RCC 7860 (cell line): Measurements from ENCODE around the gene METTL2A.
"Not testable (repeated sequence)": the region's sequence is repeated elsewhere in the genome, so short reads cannot be mapped to it uniquely, and the experiment has no call there.

Source experiments
- DNase-seq: peaks from one replicate; pipeline ENCODE4 v3.0.0-alpha.2; 2015; ENCODE audit warnings: low spot score
- FAIRE-seq: peaks from 2 replicates; lab custom pipeline; 2012; peaks lifted over from hg19 to GRCh38; lab: Jason Lieb, UNC

METTL2A gene

DNA sequence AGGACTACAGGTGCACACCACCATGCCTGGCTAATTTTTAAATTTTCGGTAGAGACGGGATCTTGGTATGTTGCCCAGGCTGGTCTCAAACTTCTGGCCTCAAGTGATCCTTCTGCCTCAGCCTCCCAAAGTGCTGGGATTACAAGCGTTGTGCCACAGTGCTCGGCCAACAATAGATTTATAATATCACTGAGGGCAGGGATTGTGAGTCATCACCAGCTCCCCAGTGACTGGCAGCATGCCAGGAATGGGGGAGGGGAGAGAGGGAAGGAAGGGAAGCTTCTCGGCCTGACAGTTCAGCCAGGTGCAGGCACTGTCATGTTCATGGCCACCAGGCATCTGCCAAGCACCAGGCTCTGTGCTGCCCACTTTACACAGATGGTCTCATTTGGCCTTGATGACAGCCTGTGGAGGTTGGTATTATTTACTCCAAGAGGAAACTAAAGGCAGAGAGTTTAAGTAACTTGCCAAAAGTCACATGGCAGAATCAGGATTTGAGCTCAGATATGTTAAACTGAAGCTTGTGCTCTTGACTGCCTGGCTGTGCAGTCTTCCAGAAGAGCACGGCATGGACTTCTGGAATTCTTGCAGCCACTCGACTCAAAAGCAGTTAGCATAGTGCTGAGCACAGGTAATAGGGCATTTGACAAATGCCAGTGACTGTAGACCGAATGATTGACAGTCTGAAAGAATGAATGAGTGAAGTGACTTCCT is 47.1 kb downstream of the METTL2A start:
- FAIRE-seq: not testable (repeated sequence)
- peak; percentile 73 for DNase-seq

DNA sequence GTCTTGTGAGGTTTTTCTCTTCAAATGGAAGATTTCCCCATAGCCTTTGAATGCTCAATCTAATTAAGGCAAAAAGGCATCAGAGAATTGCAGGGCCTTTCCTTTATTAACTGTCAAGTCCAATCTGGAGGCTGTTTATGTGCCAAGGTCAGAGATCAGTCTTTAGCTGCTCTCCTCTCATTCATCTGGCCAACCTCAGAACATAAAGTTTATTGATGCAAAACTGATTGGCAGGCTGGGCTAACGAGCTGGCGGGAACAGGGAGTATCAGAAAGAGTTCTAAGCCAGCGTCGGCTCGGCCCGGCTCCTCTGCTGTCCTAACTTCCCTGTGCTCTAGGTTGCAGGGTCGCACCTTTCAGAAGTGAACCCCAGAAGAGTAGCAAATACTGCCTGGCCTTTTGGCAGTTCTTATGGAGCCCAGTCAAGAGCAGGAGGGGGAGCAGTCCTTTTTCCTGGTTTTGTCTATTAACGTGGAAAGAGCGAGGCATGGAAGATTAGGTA is 47.7 kb downstream of the METTL2A start:
- DNase-seq, FAIRE-seq: not testable (repeated sequence)

DNA sequence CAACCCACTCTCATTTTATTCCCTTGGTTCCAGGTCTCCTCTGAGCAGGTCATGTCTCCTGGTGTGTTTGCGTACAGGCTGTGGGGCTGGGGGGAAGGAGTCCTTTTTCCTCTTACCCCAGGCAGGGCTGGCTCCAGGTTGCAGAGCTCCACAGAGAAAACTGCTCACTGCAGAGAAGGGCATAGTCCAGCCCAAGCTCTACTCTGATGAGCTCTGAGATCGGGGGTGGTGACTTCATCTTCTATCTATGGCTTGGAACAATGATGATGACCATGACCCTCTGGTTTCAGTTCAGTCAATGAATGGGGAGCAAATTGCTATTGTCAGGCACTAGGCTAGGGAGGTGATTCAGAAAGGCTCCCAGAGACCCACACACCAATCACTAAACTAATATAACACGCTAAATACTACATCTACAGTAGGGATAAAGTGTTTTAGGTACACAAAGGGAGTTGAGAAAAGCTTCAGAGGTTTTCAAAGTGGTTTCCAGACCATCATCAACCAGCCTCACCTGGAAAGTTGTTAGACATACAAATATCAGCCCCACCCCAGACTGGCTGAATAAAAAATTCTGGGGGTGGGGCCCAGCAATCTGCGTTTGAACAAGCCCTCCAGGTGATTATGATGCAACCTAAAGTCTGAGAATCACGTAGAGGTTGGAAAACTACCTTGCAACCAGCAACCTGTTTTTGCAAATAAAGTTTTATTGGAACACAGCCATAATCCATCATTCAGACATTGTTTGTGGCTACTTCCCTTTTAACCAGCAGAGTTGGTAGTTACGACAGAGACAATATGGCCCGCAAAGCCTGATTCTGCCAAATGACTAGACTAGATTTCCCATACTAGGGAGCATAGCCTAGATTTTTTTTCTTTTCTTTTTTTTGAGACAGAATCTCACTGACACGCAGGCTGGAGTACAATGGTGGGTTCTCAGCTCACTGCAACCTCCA is 49.6 kb downstream of the METTL2A start:
- not testable (repeated sequence) for DNase-seq, FAIRE-seq

DNA sequence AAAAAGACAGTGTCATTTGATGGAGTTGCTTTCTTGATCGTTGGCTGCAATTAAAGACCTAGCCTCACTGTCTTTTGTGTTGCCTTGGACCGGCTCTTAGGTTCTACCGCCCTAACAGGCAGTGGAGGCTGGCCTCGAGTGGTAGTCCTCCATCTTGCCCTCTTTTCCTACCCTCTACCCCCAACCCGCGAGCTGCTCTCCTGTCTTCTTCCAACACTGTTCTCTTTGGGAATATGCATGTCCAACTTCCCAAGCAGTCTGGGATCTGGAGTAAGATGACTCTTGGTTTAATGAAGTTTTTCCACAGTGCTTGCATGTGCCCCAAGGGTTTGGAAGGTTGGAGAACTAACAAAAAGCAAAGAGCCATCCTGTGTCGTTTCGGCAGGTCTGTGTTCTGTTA is 53.4 kb downstream of the METTL2A start:
- FAIRE-seq, DNase-seq: not testable (repeated sequence)

DNA sequence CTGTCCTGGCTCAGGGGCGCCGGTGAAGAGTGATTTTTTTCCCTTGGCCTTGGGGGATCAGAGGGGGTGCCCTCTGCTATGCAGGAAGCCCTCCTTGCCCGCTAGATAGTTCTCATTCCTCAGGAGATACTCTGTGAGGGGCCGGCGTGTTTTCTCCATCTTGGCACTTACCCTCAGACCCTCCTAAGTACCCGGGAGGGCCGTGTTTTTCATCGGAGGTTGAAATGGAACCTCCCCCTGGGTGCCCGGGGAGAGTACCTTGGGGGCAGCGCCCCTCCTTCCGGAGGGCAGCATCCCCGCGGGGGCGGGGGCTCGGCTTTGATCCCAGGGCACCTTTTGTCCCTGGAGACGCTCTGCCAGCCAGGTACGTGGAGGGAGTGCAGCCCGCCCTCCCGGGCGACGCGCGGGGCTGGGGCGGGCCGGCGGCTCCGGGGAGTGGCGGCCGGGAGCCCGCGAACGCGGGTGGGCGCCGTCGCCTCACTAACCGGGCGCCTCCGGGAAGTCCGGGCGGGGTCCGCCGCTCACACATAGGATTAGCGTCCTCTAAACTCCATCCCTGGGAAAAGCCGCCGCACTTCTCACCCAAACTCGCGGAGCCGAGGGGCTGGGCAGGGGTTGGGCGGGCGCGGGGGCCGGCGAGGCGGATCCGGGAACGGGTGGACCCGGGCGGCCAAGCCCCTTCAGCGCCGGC is 54.2 kb downstream of the METTL2A start:
- DNase-seq, FAIRE-seq: not testable (repeated sequence)

DNA sequence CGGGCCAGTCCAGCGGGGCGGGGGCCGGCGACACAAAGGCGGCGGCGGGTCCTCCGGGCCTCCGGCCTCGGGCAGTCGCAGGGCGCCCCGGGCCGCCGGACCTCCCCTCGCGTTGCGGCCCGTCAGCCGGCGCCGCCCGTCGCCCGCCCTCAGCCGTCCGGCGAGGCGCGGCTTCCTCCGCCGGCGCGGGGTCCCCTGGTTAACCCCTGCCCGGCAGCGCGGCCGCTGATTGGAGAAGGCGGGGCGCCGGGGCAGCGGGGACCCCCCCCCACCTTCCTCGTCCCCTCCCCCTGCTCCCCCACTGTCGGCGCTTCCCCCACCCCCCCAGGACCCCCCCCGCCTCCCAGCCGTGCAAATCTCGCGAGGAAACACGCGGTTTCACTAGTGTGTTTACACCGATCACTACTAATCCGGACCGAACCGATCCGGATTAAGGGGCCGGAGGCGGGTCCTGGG is 54.8 kb downstream of the METTL2A start, which contains the start of gene TLK2:
TLK2 (plus strand) TSS at position 402 of the 456 bp plus-strand sequence. CDS start 2,301 bp downstream, outside the sequence.
- DNase-seq: peak; percentile 61
- FAIRE-seq: no peak

DNA sequence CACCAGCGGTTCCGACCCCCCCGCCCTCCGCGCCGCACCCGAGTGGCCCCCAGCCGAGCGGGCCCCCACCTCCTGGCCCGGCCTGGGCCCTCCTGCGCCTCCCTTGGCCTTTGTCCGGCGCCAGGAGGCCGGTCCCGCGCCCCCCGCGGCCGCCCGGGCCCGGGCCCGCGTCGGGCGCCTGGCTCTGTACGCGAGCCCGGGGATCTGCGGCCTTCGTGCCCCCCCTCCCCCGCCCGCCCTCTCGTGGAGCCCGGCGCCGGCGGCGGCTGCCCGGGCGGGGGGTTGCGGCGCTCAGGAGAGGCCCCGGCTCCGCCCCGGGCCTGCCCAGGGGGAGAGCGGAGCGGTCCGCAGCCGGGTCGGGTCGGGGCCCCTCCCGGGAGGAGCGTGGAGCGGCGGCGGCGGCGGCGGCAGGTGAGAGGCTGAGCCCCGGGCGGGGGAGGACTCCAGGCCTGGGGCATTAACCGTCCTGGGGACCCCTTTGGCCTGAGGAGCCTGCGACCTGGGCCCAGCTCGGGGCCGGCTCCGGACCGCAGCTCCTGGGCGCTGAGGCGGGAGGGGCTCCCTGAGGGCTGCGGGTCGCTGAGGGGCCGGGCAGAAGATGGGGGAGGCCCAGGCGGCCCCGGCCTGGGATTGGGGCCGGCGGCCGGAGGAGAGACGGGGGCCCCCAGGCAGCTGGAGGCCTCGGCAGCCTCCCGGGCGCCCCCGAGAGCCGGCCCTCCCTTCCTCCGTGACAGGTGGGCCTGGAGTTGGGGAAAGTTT is 55.4 kb downstream of the METTL2A start:
- FAIRE-seq, DNase-seq: not testable (repeated sequence)

DNA sequence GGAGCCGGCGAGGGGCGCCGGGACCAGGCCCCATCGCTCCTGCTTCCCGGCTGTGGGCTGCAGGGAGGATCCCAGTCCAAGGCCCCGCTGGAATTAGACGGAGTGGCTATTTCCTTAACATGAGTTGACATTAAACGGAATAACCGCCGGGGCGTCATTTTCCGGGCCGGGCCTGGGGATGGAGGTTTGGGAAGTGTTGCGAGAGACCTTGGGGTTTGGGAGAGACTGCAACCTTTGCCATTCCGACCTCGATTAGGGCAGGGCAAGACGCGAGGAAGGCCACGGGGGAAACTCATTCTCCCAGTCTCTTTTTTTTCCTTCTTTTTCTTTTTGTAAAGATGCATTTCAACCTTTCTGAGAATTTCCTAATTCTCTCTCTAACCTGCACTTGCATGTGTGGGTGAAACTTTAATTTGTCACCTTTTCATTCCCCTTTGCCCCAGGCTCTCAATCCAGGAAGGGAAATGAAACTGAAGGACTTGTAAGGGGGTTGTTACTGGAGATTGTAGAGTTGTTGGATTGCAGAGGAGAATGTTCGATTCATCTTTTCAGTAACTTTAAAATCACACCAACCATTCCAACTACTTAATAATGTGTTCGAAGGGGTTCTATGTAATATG is 56.1 kb downstream of the METTL2A start:
- peak; percentile 44 for FAIRE-seq
- not testable (repeated sequence) for DNase-seq

DNA sequence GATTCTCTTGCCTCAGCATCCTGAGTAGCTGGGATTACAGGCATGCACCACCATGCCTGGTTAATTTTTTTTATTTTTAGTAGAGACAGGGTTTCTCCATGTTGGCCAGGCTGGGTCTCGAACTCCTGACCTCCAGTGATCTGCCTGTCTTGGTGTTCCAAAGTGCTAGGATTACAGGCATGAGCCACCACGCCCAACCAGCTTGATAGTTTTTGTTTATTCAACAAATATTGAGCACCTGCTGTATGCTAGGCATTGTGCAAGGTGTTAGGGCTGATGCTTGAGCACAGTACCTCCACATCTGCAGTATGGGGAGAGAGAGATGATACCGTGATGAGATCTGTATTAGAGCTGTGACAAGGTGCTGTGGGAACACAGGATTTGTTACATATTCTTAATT is 58.9 kb downstream of the METTL2A start:
- DNase-seq, FAIRE-seq: not testable (repeated sequence)

DNA sequence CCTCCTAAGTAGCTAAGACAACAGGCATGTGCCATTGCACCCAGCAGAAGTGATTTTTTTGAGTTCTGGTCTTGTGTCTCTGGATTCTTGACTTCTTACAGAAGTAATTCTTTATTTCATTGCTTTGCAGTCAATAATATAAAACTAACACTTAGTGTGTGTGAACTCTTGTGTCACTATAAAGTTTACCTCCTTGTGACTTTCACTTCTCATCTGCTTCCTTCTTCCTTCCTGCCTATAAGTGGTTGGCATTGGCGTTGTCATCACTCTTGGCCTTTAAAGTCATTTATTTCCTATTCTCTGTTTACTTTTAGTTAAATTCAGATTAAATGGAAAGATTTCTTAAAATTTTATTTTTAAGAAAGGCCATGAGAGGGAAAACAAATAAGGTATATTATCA is 67.3 kb downstream of the METTL2A start:
- not testable (repeated sequence) for DNase-seq, FAIRE-seq

DNA sequence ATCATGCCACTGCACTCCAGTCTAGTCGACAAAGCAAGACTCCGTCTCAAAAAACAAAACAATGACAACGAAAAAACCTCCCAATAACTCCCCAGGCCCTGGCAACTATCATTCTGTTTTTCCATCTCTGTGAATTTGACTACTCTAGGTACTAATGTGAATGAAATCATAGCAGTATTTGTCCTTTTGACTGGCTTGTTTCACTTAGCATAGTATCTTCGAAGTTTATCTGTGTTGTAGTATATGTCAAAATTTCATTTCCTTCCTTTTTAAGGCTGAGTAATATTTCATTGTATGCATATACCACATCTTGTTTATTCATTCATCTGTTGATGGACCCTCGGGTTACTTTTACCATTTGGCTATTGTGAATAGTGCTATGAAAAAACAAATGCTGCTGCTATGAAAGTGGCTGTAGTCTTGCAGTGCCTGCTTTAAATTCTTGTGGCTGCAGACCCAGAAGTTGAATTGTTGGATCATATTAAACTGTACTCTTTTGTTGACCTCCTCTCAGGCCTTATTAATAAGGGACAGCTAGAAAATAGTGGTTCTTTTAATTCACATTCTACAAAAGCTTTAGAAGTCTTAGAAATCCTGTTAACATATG is 69.5 kb downstream of the METTL2A start:
- FAIRE-seq, DNase-seq: not testable (repeated sequence)

DNA sequence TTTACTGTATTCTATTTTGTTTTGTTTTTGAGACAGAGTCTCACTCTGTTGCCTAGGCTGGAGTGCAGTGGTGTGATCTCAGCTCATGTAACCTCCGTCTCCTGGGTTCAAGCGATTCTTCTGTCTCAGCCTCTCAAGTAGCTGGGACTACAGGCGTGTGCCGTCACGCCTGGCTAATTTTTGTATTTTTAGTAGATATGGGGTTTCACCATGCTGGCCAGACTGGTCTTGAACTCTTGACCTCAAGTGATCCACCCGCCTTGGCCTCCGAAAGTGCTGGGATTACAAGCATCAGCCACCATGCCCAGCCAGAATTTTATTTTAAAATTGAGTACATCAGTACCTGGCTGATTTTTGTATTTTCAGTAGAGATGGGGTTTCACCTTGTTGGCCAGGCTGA is 70.4 kb downstream of the METTL2A start:
- FAIRE-seq, DNase-seq: not testable (repeated sequence)

DNA sequence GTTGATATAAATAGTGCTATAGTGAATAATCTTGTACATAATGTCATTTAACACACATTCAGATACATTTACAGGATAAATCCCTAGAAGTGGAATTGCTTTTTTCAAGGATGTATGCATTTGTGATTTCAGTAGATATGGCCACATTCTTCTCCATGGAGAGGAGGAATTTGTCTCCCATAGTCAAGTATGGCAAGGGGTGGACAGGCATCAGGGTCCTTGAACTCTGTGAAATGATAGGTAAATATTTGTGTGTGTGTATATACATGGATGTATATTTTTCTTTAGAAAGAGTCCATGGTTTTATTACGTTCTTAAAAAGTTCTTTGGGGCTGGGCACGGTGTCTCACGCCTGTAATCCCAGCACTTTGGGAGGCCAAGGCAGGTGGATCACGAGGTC is 72.6 kb downstream of the METTL2A start:
- not testable (repeated sequence) for DNase-seq, FAIRE-seq

DNA sequence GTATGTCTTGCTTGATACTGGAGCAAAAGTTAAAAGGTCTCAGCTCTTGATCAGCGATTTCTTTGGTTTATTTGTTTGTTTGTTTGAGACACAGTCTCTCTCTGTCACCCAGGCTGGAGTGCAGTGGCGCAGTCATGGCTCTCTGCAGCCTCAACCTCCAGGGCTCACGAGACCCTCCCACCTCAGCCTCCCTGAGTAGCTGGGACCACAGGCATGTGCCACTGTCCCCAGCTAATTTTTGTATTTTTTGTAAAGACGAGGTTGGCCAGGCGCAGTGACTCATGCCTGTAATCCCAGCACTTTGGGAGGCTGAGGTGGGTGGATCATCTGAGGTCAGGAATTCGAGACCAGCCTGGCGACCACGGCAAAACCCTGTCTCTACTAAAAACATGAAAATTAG is 75.1 kb downstream of the METTL2A start:
- not testable (repeated sequence) for FAIRE-seq, DNase-seq
